ENCODE measurements around the gene NAIF1.
"Not testable (repeated sequence)": the region's sequence is repeated elsewhere in the genome, so short reads cannot be mapped to it uniquely, and the experiment has no call there.

The NAIF1 gene

DNA sequence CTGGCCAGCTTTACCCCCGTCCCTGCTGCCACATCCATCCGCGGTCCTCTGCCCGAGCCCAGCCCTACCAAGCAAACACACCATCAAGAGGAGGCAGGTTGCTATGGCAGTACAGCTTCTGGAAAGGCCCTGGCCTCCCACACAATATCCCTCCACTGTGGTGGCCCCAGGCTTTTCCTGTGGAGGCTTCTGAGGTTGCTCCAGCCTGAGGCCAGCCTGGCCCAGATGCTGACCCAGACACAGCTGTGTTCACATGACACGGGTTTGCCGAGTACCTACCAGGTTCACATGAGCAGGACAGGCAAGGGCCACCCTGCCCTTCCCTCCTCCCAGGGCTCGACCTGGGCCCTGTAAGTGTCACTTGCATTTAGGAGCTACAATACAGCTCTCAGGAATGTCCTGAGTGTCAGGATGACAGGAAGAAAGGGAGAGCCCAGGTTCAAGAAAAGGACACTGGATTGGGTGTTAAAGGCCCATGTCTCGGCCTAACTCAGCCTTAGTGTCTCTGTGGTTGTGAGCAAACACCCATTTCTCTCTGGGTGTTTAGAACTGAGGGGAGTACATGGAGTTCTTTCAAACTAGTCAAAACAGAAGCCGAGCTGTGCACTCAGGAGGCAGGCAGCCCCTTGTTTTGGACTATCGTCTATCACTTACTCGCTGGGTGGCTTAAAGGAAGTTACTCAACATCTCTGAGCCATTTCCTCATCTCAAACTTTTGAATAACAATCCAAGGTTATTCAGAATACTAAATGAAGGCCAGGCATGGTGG is 40.2 kb downstream of the NAIF1 start:
- in situ Hi-C loops (cut with MboI; ENCODE audit: low sequenced_read_pairs): no loop called here

DNA sequence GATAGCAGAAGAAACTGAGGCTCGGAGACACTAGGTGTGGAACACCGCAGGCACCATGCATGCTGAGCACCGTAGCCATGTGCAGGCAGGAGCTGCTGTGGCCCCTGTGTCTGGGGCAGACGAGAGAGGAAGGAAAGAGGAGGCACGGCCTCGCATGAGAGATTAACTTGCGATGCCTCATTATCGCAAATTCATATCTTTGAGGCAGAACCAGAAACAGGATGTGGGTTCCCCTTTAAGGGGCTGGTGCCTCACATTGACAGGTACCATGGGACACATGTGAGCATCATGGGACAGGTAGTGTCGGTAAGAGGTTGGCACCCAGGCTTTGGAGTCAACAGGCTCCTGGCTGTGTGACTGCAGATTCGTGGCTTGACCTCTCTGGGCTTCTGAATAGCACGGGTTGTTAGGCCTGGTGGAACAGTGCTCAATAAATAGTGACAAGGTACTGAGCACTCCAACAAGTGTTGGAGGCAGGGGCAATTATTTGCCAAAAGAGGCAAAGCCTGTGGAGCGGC is 40.8 kb downstream of the NAIF1 start:
- Histone ChIP-seq H3K4me3 (no peak overlapping the region), H3K27me3 (ENCODE audit: low read depth) (no peaks in the 10 kb centered on the region), H3K4me1 (no peaks in the 10 kb centered on the region), H3K9me3 (no peaks in the 10 kb centered on the region), H3K36me3 (replicated peaks) (no peaks in the 10 kb centered on the region)
- in situ Hi-C loops (cut with MboI; ENCODE audit: low sequenced_read_pairs): no loop called here
- no peak for DNase-seq (ENCODE audit: low spot score in 2 of 2)

More for the DNA sequence above, 40.2 kb downstream of the NAIF1 start:
- DNase-seq (ENCODE audit: low spot score in 2 of 2): no peak
- H3K36me3 ChIP-seq (replicated peaks): no peaks in the 10 kb centered on the region
- H3K4me3 ChIP-seq: no peak overlapping the region
- H3K4me1 ChIP-seq: no peaks in the 10 kb centered on the region
- no peaks in the 10 kb centered on the region for H3K9me3 ChIP-seq
- H3K27me3 ChIP-seq (ENCODE audit: low read depth): no peaks in the 10 kb centered on the region

DNA sequence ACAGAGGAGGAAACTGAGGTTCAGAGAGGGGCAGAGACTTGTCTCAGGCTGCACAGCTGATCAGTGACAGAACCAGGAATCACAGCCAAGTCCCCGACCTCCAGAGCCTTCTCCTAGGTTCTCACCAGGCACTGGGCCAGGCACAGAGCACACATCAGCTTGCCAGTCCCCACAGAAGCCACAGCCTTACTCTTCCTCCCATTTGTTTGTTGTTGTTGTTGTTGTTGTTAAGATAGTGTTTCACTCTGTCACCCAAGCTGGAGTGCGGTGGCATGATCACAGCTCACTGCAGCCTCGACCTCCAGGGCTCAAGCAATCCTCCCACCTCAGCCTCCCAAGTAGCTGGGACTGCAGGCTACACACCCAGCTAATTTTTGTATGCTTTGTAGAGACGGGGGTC is 41.4 kb downstream of the NAIF1 start:
- H3K36me3 ChIP-seq (replicated peaks): no peaks in the 10 kb centered on the region
- DNase-seq (ENCODE audit: low spot score in 2 of 2): no peak
- in situ Hi-C loops (cut with MboI; ENCODE audit: low sequenced_read_pairs): no loop called here
- no peaks in the 10 kb centered on the region for H3K9me3 ChIP-seq
- H3K4me3 ChIP-seq: no peak overlapping the region
- no peaks in the 10 kb centered on the region for H3K27me3 ChIP-seq (ENCODE audit: low read depth)
- no peaks in the 10 kb centered on the region for H3K4me1 ChIP-seq

DNA sequence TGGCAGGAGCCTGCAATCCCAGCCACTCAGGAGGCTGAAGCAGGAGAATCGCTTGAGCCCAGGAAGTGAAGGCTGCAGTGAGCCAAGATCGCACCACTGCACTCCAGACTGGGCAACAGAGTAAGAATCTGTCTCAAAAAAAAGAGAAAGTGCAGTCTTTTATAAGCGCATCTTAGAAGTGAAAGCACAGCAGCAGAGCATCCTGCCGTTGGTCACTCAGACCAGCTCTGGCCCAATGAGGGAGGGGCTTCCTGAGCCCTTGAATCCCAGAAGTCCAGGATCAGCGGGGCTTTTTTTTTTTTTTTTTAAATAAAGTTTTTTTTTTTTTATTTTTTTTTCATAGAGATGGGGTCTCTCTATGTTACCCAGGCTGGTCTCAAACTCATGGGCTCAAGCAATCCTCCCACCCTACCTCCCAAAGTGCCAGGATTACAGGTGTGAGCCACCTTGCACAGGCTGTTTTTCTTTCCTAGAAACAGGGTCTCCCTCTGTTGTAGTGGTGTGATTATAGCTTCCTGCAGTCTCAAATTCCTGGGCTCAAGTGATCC is 42.3 kb downstream of the NAIF1 start:
- H3K27me3 ChIP-seq (ENCODE audit: low read depth): no peaks in the 10 kb centered on the region
- DNase-seq (ENCODE audit: low spot score in 2 of 2): no peak
- H3K36me3 ChIP-seq (replicated peaks): no peaks in the 10 kb centered on the region
- no peaks in the 10 kb centered on the region for H3K4me1 ChIP-seq
- H3K4me3 ChIP-seq: no peak overlapping the region
- in situ Hi-C loops (cut with MboI; ENCODE audit: low sequenced_read_pairs): no loop called here
- H3K9me3 ChIP-seq: no peaks in the 10 kb centered on the region

DNA sequence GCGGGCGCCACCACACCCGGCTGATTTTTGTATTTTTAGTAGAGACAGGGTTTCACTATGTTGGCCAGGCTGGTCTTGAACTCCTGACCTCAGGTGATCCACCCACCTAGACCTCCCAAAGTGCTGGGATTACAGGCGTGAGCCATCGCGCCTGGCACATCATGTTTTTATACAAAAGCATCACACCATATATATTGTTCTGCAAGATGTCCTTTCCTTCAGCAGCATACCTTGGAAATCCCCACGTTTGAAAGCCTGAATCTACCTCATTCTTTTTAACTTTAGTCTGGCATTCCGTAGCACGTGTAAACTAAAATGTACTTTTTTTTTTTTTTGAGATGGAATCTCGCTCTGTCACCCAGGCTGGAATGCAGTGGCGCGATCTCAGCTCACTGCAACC is 43.4 kb downstream of the NAIF1 start:
- DNase-seq (ENCODE audit: low spot score in 2 of 2); H3K36me3 ChIP-seq (replicated peaks); H3K4me3 ChIP-seq; H3K27me3 ChIP-seq (ENCODE audit: low read depth); in situ Hi-C loops (cut with MboI; ENCODE audit: low sequenced_read_pairs); H3K4me1 ChIP-seq; H3K9me3 ChIP-seq: not testable (repeated sequence)

DNA sequence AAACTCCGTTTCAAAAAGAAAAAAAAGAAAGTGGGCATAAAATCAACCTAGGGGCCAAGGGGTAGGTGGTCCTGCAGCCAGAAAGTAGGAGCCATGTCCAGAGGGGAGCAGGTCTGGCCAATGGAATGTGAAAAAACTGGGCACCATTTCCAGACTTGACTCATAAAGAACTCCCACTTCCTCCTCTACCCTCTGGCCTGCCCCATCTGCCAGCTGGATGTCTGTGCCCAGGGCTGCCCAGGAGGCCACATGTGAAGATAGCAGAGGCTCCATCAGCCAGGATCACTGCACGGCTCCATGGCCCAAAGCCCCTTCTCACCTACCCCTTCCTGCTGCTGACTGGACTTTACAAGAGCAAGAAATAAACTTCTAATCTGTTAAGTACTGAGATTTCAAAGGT is 44.2 kb downstream of the NAIF1 start:
- DNase-seq (ENCODE audit: low spot score in 2 of 2): no peak
- no peaks in the 10 kb centered on the region for H3K27me3 ChIP-seq (ENCODE audit: low read depth)
- H3K9me3 ChIP-seq: no peaks in the 10 kb centered on the region
- in situ Hi-C loops (cut with MboI; ENCODE audit: low sequenced_read_pairs): no loop called here
- H3K4me1 ChIP-seq: no peaks in the 10 kb centered on the region
- H3K36me3 ChIP-seq (replicated peaks): no peaks in the 10 kb centered on the region
- H3K4me3 ChIP-seq: no peak overlapping the region

DNA sequence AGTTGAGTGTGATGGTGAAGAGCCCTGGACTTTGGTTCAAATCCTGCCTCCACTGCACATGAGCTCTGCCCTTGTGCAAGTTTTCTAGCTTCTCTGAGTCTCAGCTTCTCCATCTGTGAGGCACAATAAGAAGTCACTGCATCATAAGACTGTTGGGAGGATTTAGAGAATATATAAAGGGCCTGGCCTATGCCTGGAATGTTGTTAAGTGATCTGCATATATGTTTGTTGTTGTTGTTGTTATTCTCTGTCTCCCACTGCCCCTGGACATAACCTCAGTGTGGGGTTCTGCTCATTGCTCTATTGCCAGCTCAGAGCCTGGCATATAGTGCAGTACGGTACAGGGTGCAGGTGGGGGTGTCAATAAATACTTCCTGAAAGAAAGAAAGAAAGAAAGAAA is 46.0 kb downstream of the NAIF1 start:
- Histone ChIP-seq H3K36me3 (replicated peaks) (no peaks in the 10 kb centered on the region), H3K4me1 (no peaks in the 10 kb centered on the region), H3K9me3 (no peaks in the 10 kb centered on the region), H3K4me3 (no peak overlapping the region), H3K27me3 (ENCODE audit: low read depth) (no peaks in the 10 kb centered on the region)
- no peak for DNase-seq (ENCODE audit: low spot score in 2 of 2)
- in situ Hi-C loops (cut with MboI; ENCODE audit: low sequenced_read_pairs): no loop called here

DNA sequence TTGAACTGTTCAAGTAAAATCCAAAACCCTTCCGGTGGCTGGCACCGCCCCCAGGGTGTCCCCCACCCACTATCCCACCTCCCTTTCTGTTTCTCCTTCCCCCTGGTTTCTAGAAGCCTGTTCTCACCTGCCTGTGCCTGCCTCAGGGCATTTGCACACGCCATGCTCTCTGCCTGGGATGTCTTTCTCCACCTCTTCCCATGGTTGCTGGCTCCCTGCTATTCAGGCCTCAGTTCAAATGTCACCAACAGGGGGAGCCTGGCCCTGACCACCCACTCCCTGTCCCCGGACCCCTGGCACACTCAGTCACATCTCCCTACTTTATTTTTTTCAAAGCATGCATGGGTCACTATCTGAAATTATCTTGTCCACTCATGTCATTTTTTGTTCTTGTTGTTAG is 46.4 kb downstream of the NAIF1 start:
- no peaks in the 10 kb centered on the region for H3K9me3 ChIP-seq
- peak in 1 of 2 experiments; percentile 40 for DNase-seq (ENCODE audit: low spot score in 2 of 2)
- no peaks in the 10 kb centered on the region for H3K4me1 ChIP-seq
- no peaks in the 10 kb centered on the region for H3K27me3 ChIP-seq (ENCODE audit: low read depth)
- H3K4me3 ChIP-seq: no peak overlapping the region
- H3K36me3 ChIP-seq (replicated peaks): no peaks in the 10 kb centered on the region
- in situ Hi-C loops (cut with MboI; ENCODE audit: low sequenced_read_pairs): no loop called here

DNA sequence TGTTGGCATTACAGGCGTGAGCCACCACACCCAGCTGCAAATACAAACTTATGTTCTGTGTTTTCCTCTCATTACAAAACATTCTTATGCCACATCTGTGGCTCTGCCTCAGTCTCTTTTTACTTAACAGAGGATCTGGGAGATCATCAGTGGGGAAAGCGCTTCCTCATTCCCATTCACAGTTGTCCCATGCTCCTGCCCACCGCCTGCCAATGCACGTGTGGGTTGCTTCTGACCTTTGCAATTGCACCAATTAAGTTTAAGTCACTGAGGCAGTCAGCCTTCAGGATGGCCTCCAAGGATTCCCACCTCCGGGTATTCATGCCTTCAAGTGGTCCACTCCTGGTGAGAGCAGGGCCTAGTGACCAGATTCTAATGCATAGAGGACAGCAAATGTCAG is 51.4 kb downstream of the NAIF1 start:
- Histone ChIP-seq H3K9me3 (no peaks in the 10 kb centered on the region), H3K4me1 (no peaks in the 10 kb centered on the region), H3K36me3 (replicated peaks) (no peaks in the 10 kb centered on the region), H3K4me3 (no peak overlapping the region), H3K27me3 (ENCODE audit: low read depth) (no peaks in the 10 kb centered on the region)
- DNase-seq (ENCODE audit: low spot score in 2 of 2): no peak
- in situ Hi-C loops (cut with MboI; ENCODE audit: low sequenced_read_pairs): no loop called here
